GM21390 (cell line): ENCODE data around the gene ZNF221.

Experiments used
- ATAC-seq: cut with Tn5 transposase; IDR thresholded peaks from one replicate; pipeline ENCODE4 v1.9.1; 2021; ENCODE audit not compliant: unreplicated experiment

ZNF221 gene

DNA sequence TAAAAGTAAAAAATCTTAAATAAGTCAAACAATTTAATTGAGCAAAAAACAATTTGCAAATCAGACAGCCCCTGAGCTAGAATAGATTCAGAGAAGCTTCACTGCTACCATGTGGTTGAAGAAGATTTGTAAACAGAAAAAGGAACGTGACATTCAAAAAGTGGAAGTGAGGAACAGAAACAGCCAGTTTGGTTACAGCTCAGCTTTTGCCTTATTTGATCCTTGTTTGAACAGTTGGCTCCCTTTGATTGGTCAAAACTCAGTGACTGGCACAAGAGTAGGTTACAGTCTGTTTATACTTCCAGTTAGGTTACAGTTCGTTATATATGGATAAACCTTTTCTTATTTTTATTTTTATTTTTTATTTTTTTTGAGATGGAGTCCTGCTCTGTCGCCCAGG lies 5.8 kb downstream of the ZNF221 start:
- ATAC-seq, result no peak

DNA sequence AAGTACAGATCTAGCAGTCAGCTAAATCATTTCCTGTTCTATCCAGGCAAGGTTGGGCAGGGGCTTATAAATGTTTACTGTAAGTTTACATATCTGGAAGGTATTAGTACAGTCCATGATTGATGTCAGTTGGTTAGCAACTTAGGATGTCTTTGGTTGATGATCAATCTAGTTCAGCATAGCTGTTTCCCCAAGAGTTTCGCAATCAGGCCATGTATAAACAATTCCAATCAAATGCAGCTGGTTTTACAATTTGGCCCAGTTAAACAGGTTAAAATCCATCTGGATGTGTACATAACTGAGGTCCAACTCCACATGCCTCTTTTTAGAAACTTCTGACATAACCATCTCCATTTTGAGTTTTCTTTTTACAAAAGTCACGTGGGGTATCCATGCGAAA lies 6.9 kb downstream of the ZNF221 start:
- no peak for ATAC-seq

DNA sequence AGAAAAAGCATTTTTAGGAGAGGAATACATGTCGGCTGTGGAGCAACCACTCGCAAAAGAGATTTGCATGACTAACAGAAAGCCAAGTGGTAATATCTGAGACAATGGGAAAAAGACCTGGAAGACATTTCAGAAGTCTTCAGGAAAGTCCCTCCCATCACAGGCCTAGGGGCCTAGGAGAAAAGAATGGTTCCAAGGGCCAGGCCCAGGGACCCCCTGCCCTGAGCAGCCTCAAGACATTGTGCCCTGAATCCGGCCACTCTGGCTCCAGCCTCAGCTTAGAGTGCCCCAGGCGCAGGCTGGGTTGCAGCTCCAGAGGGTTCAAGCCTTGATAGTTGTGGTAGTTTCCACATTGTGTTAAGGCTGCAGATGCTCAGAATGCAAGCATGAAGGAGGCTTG lies 9.4 kb downstream of the ZNF221 start:
- no peak for ATAC-seq

DNA sequence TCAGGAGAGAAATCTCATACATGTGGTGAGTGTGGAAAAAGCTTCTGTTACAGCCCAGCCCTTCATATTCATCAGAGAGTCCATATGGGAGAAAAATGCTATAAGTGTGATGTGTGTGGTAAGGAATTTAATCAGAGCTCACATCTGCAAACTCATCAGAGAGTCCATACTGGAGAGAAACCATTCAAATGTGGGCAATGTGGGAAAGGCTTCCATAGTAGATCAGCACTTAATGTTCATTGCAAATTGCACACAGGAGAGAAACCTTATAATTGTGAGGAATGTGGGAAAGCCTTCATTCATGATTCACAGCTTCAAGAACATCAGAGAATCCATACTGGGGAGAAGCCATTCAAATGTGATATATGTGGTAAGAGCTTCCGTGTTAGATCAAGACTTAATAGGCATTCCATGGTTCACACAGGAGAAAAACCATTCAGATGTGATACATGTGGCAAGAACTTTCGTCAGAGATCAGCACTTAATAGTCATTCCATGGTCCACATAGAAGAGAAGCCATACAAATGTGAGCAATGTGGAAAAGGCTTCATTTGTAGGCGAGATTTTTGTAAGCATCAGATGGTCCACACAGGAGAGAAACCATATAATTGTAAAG lies 15.2 kb downstream of the ZNF221 start:
- ATAC-seq, result no peak

DNA sequence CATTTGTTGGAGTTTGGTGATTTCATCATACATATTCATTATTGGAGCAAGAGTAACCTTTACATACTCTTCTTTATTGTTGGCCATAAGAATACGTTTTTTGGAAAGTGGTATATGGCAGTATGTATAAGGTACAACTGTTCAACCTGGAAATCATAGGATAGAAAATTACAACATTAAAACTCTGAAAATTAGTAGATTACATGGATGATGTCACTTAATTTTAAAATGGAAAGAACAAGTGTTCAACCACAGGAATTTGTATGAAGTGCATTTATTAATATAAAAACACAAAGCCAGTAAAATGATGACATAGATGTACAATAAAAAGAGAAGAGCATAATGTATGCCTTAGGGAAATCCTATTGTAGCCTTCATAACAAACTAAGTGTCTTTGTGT lies 25.7 kb downstream of the ZNF221 start:
- no peak for ATAC-seq

DNA sequence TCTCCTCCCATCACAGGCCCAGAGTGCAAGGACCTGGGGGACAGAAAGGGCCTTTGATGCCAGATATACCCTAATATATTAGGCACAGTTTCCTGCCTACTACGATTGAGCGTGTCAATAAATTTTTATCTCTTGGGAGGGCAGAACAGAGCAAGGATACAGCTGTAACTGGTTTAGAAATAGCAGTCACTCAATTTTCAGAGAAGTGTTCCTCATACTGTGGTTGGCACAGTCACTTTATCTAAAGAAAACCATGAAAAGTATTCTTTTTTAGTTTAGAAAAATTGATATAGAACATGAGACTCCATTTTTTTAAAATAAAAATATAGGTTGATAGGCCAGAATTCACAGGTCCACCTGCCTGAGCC lies 32.5 kb downstream of the ZNF221 start:
- peak; percentile 27 for ATAC-seq

DNA sequence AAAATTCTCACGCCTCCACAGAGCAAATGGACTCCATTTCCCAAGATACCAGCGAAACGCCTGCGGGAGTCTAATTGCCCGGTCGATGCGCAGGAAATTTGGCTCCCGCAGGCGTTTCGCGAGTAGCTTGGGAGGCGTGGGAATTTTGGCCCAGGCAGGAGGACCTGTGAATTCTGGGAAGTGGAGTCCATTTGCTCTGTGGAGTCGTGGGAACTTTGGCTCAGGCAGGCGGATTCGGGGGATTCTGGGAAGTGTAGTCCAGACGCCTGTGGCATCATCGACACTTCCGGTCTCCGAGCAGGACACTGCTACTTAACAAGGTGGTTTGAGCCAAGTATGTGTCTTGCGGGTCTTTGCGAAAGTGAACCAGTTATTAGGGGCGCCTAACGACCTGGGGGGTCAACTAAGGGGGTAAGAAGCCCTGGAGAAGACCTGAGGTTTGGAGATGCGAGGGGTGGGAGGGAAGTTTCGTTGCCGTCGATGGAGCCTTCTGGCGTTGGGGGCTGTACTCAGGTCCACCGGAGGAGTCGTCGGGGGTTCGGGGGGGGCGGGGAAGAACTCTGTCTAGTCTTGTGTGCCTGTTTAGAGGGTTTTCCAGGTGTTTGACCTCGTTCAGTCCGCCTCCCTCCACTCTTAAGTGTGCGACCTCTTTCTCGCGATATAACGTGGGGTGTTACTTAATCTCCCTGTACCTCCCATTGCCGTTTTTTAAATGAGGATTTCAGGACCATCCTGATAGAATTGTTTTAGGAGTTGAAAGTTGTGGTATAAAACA lies 33.1 kb downstream of the ZNF221 start, which contains the start of gene ZNF155:
Gene ZNF155 (plus strand): TSS at position 277 of the 775 bp plus-strand sequence. CDS start 4,356 bp downstream, outside the sequence.
- ATAC-seq, result peak; percentile 90

DNA sequence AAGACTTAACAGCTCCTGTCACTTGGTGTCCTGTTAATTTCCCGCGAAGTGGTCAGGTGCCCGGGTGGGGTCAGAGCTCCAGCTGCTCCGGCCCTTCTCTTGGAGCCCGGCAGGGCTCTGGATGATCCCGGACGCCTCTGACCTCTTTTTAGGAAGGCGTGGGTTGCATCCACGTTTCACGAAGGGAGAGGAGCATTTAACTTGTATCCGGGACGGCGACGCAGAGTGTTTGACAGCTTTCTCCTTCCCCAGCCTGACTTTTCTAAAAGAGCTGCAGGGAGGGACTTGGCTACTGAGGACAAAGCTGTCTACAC lies 33.6 kb downstream of the ZNF221 start:
- ATAC-seq, result no peak

DNA sequence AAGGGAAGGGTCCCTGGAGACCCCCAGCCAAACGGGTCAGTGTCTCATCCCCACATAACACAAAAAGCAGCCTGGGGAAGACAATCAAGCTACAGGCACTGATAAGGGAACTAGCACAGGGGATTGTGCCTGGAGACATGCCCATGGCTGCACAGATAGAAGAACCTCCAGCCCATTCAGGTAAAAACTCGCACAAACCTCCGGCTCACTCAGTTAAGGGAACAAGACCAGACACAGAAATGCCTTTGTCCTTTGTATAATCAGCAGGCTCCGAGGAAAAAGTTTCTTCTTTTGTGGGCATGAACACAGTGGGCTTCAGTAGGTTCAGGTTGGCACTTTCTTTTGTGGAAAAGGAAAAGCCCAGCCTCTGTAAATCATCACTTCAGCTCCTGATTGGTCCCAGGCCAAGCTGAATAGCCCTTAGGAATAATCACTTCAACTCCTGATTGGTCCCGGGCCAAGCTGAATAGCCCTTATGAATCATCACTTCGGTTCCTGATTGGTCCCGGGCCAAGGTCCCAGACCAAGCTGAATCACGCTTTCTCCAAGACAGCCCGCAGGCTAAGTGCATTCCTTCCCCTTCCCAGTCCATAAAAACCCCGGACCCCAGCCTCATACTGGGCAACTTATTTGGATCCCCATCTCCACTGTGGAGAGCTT lies 46.7 kb downstream of the ZNF221 start:
- no peak for ATAC-seq

DNA sequence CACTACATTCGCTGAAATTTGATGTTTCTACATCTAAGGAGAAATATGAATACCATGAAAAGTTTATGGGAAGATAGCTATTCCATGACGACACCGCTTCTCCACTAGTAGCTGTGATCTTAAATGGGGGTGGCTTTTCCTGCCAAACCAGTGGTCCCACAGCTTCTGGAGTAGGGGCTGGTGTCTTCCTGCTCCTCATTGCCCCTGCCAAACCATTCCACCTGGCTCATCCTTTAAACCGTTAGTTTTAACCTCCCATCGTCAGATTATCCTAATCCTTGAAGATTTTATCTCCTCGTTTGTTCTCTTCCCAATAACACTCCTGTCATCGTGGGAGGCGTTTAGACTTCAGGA lies 51.2 kb downstream of the ZNF221 start:
- ATAC-seq, result no peak

DNA sequence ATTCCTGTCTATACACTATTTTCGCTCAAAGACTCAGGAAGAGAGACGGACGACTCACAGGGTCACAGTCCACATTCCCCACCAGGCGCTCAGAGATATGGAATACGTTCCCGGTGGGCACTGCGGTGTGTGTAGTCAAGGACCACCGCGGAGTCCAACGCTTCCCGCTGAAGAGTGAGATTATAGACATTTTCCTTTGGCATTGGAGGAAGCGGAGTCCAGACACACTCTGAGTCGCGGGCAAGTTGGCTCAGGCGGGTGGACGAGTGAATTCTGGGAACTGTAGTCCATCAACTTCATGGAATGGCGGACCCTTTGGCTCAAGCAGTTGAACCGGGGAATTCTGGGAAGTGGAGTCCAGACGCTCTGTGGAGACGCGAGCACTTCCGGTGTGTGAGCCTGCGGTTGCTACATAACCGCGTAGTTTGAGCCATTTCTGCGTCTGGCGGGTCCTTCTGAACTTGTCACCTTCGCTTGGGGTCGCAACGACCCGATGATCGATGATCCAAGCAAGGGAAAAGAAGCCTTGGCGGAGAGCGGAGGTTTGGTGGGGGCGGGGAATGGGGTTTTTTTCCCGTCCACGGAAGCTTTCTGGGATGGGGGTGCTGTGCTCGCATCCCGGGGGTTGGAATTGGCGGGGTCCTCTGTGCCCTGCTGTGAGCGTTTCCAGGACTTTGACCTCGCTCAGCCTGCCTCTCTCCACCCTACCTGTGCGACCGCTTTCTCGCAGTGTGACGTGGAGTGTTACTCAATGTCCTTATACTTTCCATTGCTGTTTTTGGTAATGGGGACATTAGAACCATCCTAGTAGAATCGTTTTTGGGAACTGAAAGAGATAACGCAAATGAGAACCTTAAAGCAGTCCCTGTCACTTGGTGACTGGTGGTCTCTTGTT lies 51.8 kb downstream of the ZNF221 start, which contains the start of gene ZNF230:
Gene ZNF230 (plus strand): TSS at position 392 of the 895 bp plus-strand sequence. CDS start 4,122 bp downstream, outside the sequence.
- peak; percentile 93 for ATAC-seq

DNA sequence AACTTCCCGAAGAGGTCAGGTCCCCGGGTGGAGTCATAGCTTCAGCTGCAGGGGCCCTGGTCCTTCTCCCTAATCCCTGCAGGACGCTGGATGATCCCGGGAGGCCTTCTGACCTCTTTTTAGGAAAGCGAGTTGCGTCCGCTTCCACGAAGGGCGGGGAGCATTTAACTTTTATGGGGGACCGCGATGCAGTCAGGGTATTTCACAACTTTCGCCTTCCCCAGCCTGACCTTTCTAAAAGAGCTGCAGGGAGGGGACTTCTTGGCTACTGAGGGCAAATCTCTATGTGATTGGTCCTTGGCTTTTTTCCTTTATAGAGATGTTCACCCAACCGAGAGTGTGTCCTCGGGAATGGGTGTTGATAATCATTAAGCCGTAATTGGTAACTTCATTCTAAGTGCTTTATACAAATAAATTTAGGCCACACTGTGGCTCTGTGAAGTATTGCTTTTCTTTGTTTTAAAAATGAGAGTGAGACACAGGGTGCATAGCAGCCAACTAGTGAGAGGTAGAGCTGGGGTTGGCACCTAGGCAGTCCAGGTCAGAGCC lies 52.5 kb downstream of the ZNF221 start:
- peak; percentile 35 for ATAC-seq

DNA sequence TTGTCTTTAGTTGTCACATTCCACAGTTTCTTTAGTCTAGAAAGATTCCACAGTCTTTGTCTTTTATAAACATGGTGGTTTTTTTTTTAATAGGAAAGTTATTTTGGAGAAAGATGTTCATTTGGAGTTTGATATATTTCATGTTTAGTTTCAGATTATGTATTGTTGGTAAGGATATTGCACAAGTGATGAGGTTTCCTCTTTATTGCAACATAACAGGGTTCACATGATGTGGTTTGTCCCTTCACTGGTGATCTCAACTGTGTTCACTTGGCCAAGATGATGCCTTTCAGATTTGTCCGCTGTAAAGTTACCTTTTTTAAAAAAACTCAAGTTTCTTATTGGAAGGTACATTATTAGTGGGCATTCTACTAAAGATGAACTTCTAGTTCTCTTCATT lies 54.9 kb downstream of the ZNF221 start:
- ATAC-seq, result no peak

DNA sequence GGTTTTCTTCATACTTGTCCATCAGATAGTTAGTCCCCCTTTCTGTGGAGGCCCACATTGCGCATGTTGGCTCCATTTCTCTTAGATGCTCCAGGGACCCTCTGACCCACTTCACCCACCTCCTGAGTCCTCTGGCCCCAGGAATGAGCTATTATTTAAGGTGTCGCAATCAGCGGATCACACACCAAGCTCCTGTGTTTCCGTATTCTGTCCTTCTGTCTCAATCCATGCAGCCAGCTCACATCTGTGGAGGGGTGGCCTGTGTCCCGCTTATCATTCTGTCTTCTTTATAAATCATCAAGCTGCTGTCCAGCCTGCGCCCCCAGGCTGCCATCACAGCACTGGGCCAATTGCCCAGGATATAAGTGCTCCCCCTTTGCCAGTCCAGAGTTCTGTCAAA lies 56.4 kb downstream of the ZNF221 start:
- no peak for ATAC-seq

DNA sequence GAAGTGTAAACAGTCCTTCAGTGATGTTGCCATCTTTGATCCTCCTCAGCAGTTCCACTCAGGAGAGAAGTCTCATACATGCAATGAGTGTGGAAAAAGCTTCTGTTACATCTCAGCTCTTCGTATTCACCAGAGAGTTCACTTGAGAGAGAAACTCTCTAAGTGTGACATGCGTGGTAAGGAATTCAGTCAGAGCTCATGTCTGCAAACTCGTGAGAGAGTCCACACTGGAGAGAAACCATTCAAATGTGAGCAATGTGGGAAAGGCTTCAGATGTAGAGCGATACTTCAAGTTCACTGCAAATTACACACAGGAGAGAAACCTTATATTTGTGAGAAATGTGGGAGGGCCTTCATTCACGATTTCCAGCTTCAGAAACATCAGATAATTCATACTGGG lies 59.4 kb downstream of the ZNF221 start:
- no peak for ATAC-seq
